GM19193 (cell line): Measurements from ENCODE around the gene SMPD1.

Experiments used
- POLR2A ChIP-seq: IDR thresholded peaks from 4 replicates; pipeline ENCODE4 v1.6.1; 2011; ENCODE audit not compliant: insufficient read depth, insufficient read length; ENCODE audit errors: extremely low read depth

Gene SMPD1

GRCh38 chr11:6417907-6418556 lies 27.8 kb downstream of the SMPD1 start:
- no peak for TF ChIP-seq POLR2A

DNA sequence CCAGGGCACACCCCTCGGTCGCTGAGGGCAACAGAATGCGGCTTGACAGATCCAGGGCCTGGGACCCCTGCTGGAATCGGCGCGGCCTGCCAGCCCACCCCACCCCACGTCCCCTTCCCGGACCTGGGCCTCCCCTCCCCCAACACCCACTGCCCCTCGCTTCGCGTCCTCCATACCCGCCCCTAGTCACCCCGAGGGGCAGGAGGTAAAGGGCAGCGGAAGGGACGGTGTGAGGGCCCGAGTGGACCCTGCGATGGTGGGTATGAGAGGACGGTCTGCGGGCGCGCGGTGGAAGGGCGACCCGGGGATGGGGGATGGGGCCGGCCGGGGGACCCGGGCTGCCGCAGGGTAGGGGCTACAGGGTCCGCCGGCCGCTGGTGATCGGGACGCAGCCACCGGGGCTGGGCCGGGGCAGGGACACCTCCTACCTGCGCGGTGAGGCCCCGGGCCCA lies 28.3 kb downstream of the SMPD1 start:
- no peak for TF ChIP-seq POLR2A

DNA sequence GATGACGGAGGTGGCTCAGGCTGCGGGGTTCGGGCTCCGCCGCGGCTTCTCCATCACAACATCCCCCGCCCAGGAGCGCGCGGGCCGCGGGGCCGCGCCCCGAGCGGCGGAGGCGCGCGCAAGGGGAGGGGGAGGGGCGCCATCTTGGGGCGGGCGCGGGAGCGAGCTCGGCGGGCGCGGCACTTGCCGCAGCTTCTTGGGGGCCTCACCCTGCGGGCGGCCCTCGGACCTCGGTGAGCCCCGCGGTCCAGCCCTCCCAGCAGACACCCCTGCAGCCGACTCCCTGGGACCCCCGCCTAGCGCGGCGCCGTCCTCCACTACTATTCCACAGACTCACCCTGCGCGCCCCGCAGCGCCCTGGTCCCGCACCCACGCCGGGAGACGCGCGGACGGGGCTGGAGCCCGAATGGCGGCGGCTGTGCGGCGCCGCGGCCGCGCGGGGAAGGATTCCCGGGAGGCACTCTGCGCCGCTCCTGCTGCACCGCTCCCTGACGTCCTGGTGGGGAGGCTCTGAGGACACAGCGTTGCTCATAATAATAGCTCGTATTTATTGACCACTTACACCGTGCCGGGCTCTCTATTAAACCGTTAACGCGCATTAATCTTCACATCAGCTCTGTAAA lies 28.8 kb downstream of the SMPD1 start, which contains the start of gene APBB1:
APBB1 (minus strand) TSS at position 86 of the 623 bp plus-strand sequence. CDS start 7,747 bp downstream, outside the sequence.
- no peak for TF ChIP-seq POLR2A

DNA sequence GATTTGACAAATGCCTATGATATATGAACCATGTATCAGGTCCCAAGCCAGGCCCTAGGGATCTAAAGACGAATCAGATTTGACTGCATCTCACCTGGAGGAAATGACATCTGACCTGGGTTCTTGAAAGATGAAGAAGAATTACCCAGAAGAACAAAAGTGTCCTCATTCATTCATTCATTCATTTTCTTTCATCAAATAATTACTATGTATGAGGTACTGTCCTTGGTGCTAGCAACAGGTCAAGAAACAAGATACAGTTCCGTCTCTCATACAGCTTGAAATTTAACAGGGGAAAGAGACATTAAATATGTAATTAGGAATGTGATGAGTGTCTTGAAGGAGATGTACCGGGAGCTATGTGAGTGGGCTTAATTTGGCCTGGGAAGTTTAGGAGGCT lies 30.4 kb downstream of the SMPD1 start:
- no peak for TF ChIP-seq POLR2A

DNA sequence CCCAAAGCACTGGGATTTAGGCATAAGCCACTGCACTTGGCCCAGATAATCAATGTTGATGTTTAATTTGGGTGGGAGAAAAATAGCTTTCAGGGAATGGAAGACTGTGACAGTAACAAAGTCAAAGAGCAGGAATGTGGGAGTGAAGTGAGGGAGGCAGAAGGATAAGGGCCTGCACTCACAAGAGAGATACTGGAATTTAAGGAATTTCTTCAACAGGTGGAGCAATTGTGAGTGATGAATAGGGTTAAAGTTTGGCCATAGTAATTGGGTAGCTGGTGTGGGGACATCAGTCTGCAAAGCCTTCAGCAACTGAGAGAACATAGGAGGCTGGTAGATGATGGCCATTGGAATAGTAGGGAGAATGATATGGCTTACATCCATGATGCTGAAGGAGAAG lies 37.2 kb downstream of the SMPD1 start:
- no peak for TF ChIP-seq POLR2A

DNA sequence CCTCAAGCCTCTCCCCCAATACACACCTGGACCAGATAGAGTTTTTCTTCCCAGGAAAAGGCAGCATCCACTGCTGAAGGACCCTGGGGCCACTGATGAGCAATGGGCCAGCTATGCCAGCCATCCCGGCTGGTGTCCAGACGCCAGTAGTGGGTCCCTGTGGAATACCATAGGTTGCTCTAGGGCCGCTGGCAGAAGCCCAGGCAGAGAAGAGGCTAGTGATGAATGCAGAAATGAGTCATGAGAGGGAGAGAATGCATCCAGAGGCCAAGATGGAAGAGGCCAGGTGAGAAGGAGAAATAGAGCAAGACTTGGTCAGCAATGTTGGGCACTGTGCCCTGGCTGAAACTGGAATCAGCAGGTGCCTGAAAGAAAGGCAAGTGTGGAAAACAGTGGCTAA lies 41.6 kb downstream of the SMPD1 start:
- TF ChIP-seq POLR2A: no peak

DNA sequence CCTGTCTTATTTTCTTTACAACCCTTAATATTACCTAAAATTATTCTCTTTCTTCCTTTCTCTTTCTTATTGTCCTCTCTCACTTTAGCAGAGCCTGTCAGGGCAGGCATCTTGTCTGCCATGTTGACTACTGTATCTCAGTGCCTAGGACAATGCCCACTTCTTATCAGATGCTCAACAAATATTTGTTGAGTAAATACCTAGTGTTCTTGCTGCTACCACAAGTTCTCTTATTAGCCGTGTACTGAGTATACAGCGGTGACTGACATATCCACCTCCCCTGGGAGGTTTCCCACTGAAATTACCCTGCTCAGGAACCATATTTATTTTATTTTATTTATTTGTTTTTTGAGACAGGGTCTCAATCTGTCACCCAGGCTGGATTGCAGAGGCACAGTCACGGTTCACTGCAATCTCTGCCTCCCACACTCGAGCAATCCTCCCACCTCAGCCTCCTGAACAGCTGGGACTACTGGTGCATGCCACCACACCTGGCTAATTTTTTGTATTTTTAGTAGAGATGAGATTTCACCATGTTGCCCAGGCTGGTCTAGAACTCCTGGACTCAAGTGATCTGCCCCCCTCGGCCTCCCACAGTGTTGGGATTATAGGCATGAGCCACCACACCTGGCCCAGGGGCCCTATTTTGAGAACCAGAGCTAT lies 43.9 kb downstream of the SMPD1 start:
- TF ChIP-seq POLR2A: no peak

DNA sequence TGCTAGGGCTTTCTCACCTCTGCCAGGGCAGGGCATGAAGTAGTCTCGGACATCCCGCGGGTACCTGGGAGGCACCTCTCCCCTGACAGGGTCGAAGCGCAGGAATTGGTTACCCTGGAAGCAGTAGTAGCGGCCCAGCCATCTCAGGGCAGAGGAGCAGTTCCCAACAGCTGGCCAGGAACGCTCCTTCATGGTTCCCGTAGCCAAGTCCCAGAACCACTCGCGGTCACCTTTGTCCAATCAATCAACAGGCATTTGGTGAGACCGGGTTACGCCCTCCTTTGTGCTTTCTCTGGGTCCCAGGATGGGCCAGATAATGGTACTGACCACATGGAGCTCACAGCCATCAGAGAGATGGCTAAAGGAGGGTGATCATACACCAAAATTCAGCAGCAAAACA lies 47.1 kb downstream of the SMPD1 start:
- no peak for TF ChIP-seq POLR2A

- no peak for TF ChIP-seq POLR2A
These were observed 47.7 kb downstream of the SMPD1 start for GRCh38 chr11:6437993-6438392.

GRCh38 chr11:6438979-6439571 lies 48.8 kb downstream of the SMPD1 start:
- TF ChIP-seq POLR2A: no peak

- TF ChIP-seq POLR2A: no peak
These were observed 50.7 kb downstream of the SMPD1 start, which contains the start of gene HPX for GRCh38 chr11:6440906-6441358. TSS of gene HPX (minus strand) at chr11:6440987. CDS start at chr11:6440963, 24 bp downstream.

- TF ChIP-seq POLR2A: no peak
These were observed 52.2 kb downstream of the SMPD1 start for GRCh38 chr11:6442441-6442840.

- no peak for TF ChIP-seq POLR2A
These were observed 53.2 kb downstream of the SMPD1 start for GRCh38 chr11:6443269-6444003.
